ENCODE measurements around the gene TSPO. TPM values are rescaled to one million over a fixed set of nuclear protein-coding genes. Genes with fewer than 3 reads are reported as not detected.

Gene TSPO
- polyA plus RNA-seq, 1 donor (not counting 4 experiments of a cell fraction or from before 2014, with no cell fraction given), result 139 TPM

DNA sequence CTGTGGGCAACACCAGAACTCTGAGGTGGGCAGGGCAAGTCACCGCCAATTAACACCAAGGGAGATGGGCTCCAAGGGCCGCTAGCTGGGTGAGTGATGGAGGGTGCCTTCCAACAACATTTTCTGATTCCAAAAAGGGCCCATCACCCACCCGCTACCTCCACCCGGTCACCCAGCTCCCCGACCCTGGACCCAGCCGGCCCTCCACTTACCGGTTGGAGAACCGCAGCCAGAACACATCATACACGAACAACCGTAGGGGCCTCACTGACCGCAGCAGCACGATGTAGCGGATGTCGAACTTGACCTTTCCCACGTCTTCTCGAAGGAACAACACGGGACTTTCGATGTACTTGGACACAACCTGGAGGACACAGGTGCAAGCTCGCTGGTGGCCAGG, 20.8 kb downstream of the TSPO start:
- Histone ChIP-seq H4K20me1 (ENCODE audit: control insufficient read depth, extremely low read depth, insufficient read depth, low read length) (no peaks in the 10 kb centered on the region), H3K9ac (ENCODE audit: control insufficient read depth, extremely low read depth, insufficient read depth, low read length) (no peak overlapping the region), H3K9me3 (ENCODE audit: control insufficient read depth, low read depth, low read length) (no peaks in the 10 kb centered on the region), H2AFZ (ENCODE audit: control insufficient read depth, low read length) (no peak overlapping the region), H3K79me2 (ENCODE audit: control insufficient read depth, insufficient read depth, low read length) (no peaks in the 10 kb centered on the region), H3K9me1 (ENCODE audit: control insufficient read depth, extremely low read depth, insufficient read depth, low read length) (no peaks in the 10 kb centered on the region), H3K36me3 (ENCODE audit: control insufficient read depth in 2 of 2, extremely low read depth in 1 of 2, insufficient read depth in 2 of 2, low read length in 2 of 2) (peaks cover 24 to 44% of the 10 kb centered on the region in 2 experiments), H3K4me3 (ENCODE audit: control insufficient read depth in 2 of 3, extremely low read depth in 1 of 3, insufficient read depth in 2 of 3, low read depth in 1 of 3, low read length in 3 of 3) (no peak overlapping the region), H3K4me2 (ENCODE audit: control insufficient read depth, extremely low read depth, insufficient read depth, low read depth, low read length) (no peak overlapping the region), H3K4me1 (ENCODE audit: control insufficient read depth, extremely low read depth, insufficient read depth, low read length) (peaks cover 19% of the 10 kb centered on the region), H3K27me3 (ENCODE audit: control insufficient read depth, extremely low read depth, insufficient read depth, low read length) (no peaks in the 10 kb centered on the region), H3K27ac (ENCODE audit: control insufficient read depth, insufficient read depth, low read length) (no peak overlapping the region)
- DNase-seq (ENCODE audit: low read depth, low spot score), result no peak
- dilution Hi-C loops (cut with MboI; ENCODE audit: extremely low pct_ligation_motif_present, low sequenced_read_pairs), result no loop called here
- TF ChIP-seq, protein P1, sequence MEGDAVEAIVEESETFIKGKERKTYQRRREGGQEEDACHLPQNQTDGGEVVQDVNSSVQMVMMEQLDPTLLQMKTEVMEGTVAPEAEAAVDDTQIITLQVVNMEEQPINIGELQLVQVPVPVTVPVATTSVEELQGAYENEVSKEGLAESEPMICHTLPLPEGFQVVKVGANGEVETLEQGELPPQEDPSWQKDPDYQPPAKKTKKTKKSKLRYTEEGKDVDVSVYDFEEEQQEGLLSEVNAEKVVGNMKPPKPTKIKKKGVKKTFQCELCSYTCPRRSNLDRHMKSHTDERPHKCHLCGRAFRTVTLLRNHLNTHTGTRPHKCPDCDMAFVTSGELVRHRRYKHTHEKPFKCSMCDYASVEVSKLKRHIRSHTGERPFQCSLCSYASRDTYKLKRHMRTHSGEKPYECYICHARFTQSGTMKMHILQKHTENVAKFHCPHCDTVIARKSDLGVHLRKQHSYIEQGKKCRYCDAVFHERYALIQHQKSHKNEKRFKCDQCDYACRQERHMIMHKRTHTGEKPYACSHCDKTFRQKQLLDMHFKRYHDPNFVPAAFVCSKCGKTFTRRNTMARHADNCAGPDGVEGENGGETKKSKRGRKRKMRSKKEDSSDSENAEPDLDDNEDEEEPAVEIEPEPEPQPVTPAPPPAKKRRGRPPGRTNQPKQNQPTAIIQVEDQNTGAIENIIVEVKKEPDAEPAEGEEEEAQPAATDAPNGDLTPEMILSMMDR (optimal IDR thresholded peaks at IDR 0.05 in 1 of 3, IDR thresholded peaks at IDR 0.05 in 1 of 3, conservative IDR thresholded peaks at IDR 0.05 in 1 of 3; ENCODE audit: extremely low read depth in 1 of 3, insufficient read depth in 2 of 3, low read length in 3 of 3), result no peak
- no peak for TF ChIP-seq EZH2 (IDR thresholded peaks at IDR 0.05; ENCODE audit: low read length)
- FAIRE-seq, result no peak

DNA sequence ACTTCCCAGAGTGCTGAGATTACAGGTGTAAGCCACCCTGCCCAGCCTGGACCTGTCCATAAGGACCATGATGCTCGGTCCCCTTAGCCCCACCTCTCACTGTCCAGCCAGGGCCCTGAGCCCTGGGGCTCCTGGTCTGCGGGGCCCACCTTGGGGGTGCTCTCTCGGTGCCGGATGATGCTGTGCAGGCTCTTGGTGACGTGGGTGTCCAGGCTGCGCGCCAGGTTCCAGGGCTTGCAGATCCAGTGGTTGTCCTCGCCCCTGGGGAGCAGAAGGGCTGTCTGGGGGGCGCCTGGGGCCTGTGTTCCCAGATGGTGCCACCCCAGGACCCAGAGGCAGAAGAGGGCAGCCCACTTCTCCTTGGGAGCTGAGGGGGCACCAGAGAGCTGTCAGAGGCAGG, 22.2 kb downstream of the TSPO start:
- H3K9ac ChIP-seq (ENCODE audit: control insufficient read depth, extremely low read depth, insufficient read depth, low read length), result no peak overlapping the region
- H3K9me3 ChIP-seq (ENCODE audit: control insufficient read depth, low read depth, low read length), result no peaks in the 10 kb centered on the region
- dilution Hi-C loops (cut with MboI; ENCODE audit: extremely low pct_ligation_motif_present, low sequenced_read_pairs), result no loop called here
- peaks cover 19 to 47% of the 10 kb centered on the region in 2 experiments for H3K36me3 ChIP-seq (ENCODE audit: control insufficient read depth in 2 of 2, extremely low read depth in 1 of 2, insufficient read depth in 2 of 2, low read length in 2 of 2)
- TF ChIP-seq, protein P1 (optimal IDR thresholded peaks at IDR 0.05 in 1 of 3, IDR thresholded peaks at IDR 0.05 in 1 of 3, conservative IDR thresholded peaks at IDR 0.05 in 1 of 3; ENCODE audit: extremely low read depth in 1 of 3, insufficient read depth in 2 of 3, low read length in 3 of 3), result no peak
- TF ChIP-seq EZH2 (IDR thresholded peaks at IDR 0.05; ENCODE audit: low read length), result no peak
- no peaks in the 10 kb centered on the region for H3K9me1 ChIP-seq (ENCODE audit: control insufficient read depth, extremely low read depth, insufficient read depth, low read length)
- H3K4me3 ChIP-seq (ENCODE audit: control insufficient read depth in 2 of 3, extremely low read depth in 1 of 3, insufficient read depth in 2 of 3, low read depth in 1 of 3, low read length in 3 of 3), result no peak overlapping the region
- no peak overlapping the region for H3K27ac ChIP-seq (ENCODE audit: control insufficient read depth, insufficient read depth, low read length)
- no peak overlapping the region for H3K4me2 ChIP-seq (ENCODE audit: control insufficient read depth, extremely low read depth, insufficient read depth, low read depth, low read length)
- FAIRE-seq (no peak), DNase-seq (ENCODE audit: low read depth, low spot score) (no peak)
- no peak overlapping the region for H2AFZ ChIP-seq (ENCODE audit: control insufficient read depth, low read length)
- no peaks in the 10 kb centered on the region for H3K79me2 ChIP-seq (ENCODE audit: control insufficient read depth, insufficient read depth, low read length)
- H4K20me1 ChIP-seq (ENCODE audit: control insufficient read depth, extremely low read depth, insufficient read depth, low read length), result no peaks in the 10 kb centered on the region
- H3K4me1 ChIP-seq (ENCODE audit: control insufficient read depth, extremely low read depth, insufficient read depth, low read length), result peaks cover 13% of the 10 kb centered on the region
- H3K27me3 ChIP-seq (ENCODE audit: control insufficient read depth, extremely low read depth, insufficient read depth, low read length), result no peaks in the 10 kb centered on the region
